Kidney tubule cell (primary cell): Measurements from ENCODE around the gene TMEM178B.
"Not testable (repeated sequence)": the region's sequence is repeated elsewhere in the genome, so short reads cannot be mapped to it uniquely, and the experiment has no call there.

Experiments
- DNase-seq: peaks from one replicate; pipeline ENCODE4 v3.0.0-alpha.2; 2018; ENCODE audit warnings: low spot score

TMEM178B gene

GRCh38 chr7:141312828-141313521 lies 239.1 kb downstream of the TMEM178B start:
- DNase-seq, result no peak

- DNase-seq, result no peak
Observed at GRCh38 chr7:141313896-141314295, 240.0 kb downstream of the TMEM178B start.

DNA sequence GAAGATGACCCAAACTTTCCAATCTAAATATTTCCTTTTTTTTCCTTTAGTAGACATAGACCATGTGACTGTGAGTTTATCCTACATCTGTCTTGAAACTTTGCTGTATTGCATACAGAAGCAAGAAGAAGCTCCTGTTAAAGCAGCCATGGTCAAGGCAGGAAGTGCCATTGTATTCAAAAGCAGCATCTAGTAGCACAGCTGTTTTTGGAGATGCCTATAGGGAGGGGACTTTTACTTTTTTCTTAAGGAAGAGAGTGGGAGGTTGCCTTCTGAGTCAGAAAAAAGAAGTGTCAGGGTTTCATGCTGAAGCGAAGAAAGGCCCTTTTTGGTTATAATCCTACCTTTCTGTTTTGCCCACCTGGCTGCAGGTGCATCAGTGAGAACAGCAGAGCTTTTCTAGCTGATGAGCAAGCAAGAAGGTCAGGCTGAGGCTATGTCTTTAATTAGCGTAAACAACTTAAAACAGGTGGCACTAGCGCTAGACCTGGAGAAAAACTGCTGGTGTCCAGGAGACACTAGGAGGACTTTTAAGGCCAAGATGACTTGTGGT lies 243.2 kb downstream of the TMEM178B start:
- no peak for DNase-seq

DNA sequence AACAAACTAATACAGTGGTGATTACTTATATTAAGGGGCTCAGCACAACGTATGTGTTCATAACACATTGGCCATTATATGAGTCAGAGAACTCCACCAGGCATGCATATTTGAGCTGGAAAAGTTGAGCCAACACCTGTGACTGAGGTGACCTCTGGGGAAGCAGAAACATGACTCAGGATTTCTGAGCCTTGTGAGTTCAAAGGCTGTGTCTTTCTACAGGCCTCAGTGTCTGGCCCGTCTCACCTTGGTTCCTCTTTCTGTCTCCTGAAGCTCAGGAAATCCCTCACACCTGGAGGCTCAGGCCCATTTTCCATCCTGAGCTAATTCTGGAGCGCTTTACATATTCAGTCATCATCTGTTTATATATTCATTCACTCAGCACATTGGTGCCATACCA lies 246.4 kb downstream of the TMEM178B start:
- peak; percentile 83 for DNase-seq

DNA sequence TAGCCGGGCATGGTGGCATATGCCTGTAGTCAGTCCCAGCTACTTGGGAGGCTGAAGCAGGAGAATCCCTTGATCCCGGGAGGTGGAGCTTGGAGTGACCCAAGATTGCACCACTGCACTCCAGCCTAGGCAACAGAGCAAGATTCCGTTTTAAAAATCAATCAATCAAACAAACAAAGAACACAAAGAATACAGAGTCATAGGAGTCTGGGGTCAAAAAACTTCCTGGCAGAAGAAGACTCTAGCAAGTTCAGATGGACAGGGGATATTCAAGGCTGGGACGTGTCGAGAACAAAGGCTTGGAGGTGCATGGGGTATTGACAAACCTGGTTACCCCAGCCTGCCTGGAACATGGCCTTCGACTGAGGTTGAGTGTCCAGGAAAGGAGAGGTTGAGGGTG lies 248.5 kb downstream of the TMEM178B start:
- no peak for DNase-seq

- DNase-seq, result no peak
Observed at GRCh38 chr7:141323826-141324225, 250.0 kb downstream of the TMEM178B start.

DNA sequence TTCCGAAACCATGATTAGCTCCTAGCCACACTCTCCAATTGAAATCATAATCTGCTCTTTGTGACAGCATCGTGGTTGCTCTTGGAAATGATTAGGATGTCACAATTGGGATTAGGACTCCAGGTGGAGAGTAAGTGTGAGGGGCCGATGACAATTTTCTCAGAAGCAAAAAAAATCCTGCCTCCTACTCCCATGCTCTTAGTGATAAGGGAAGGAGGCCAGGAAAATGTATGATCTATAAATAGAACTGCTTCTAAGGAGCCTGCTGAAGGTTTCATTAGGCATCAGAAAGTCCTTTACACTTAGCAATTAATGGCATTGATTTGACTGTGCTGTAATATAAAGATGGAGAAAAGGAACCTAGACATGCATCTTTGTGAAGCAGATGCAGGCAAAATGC lies 251.0 kb downstream of the TMEM178B start:
- DNase-seq, result no peak

GRCh38 chr7:141325275-141325674 lies 251.4 kb downstream of the TMEM178B start:
- DNase-seq, result no peak

GRCh38 chr7:141328290-141328689 lies 254.4 kb downstream of the TMEM178B start:
- DNase-seq, result no peak

DNA sequence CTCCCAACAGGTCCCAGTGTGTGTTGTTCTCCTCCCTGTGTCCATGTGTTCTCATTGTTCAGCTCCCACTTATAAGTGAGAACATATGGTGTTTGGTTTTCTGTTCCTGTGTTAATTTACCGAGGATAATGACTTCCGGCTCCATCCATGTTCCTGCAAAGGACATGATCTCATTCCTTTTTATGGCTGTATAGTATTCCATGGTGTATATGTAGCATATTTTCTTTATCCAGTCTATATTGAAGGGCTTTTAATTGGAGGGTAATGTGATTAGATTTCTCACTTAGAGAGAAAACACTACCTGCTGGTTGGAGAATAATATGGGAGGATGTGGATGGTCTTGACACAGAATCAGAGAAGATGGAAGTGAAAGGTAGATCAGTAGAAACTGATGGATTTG lies 256.4 kb downstream of the TMEM178B start:
- DNase-seq, result not testable (repeated sequence)

DNA sequence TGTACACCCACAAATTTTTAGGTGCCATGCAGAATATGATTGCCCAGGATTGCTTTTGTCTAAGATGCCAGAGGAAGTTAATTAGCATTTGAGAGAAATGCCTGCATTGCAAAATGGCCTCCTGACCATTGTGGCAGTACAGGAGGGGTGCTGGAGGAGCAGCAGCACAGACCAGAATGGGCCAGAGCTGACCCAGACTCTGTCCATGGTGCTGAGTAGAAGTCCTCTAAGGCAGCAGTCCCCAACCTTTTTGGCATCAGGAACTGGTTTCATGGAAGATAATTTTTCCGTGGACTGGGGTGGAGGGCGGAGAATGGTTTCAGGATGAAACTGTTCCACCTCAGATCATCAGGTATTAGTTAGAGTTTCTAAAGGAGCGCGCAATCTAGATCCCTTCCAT lies 259.6 kb downstream of the TMEM178B start:
- no peak for DNase-seq

DNA sequence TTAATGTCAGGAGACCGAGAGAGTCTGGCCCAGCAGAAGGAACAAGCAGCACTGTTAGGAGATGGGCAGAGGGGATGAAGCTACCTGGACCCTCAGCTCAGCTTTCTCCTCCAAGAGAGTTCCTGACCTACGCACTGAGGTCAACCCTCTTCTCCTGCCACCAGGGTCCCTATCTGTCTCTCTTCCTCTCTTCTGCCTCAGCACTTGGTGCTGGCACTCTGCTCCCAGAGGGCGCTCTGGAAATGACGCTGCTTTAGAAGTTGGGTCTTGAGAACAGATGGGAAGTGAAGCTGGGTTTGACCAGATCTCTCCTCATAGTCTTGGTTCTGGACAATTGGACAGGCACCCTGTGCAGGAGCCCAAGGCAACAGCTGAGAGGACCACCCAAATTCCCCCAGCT lies 261.3 kb downstream of the TMEM178B start:
- no peak for DNase-seq

- peak; percentile 27 for DNase-seq
Observed at GRCh38 chr7:141339603-141340002, 265.7 kb downstream of the TMEM178B start.

GRCh38 chr7:141340991-141341390 lies 267.1 kb downstream of the TMEM178B start:
- no peak for DNase-seq

- peak; percentile 65 for DNase-seq
Observed at GRCh38 chr7:141342621-141343408, 269.0 kb downstream of the TMEM178B start.

GRCh38 chr7:141344153-141344935 lies 270.5 kb downstream of the TMEM178B start:
- no peak for DNase-seq

DNA sequence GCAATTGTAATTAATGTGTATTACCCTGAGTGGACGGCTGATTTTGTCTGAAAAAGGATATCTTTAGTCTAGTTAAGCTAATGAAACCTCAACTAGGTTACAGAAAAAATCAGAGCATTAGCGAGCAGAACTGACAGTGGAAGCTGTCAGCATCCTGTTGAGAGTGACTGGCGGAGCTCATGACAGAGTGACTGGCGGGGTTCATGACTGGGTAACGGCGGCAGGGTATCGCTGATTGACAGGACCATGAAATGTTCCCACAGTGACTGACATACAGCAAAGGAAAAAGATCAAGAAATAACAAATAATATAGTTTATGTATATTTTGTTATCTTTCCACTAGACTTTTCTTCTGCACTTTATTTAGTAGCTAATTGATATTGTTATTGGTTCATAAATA lies 274.9 kb downstream of the TMEM178B start:
- DNase-seq, result no peak

GRCh38 chr7:141349338-141349737 lies 275.5 kb downstream of the TMEM178B start:
- no peak for DNase-seq

GRCh38 chr7:141349804-141350203 lies 275.9 kb downstream of the TMEM178B start:
- no peak for DNase-seq

- DNase-seq, result no peak
Observed at GRCh38 chr7:141351175-141351574, 277.3 kb downstream of the TMEM178B start.

- no peak for DNase-seq
Observed at GRCh38 chr7:141352955-141353354, 279.1 kb downstream of the TMEM178B start.

- peak; percentile 66 for DNase-seq
Observed at GRCh38 chr7:141354251-141354650, 280.4 kb downstream of the TMEM178B start.
